Activated CD8-positive, alpha-beta memory T cell treated with anti-CD3 and anti-CD28 coated beads for 48 hours (primary cell): ENCODE data around the gene PARS2.
"Not testable (repeated sequence)": the region's sequence is repeated elsewhere in the genome, so short reads cannot be mapped to it uniquely, and the experiment has no call there.

Experiments
- DNase-seq, 3 experiments: peaks; one replicate each; pipeline ENCODE4 v3.0.0-alpha.2; 2020; ENCODE audit warnings: low read depth in 2 of 3, low spot score in 2 of 3

PARS2 gene

DNA sequence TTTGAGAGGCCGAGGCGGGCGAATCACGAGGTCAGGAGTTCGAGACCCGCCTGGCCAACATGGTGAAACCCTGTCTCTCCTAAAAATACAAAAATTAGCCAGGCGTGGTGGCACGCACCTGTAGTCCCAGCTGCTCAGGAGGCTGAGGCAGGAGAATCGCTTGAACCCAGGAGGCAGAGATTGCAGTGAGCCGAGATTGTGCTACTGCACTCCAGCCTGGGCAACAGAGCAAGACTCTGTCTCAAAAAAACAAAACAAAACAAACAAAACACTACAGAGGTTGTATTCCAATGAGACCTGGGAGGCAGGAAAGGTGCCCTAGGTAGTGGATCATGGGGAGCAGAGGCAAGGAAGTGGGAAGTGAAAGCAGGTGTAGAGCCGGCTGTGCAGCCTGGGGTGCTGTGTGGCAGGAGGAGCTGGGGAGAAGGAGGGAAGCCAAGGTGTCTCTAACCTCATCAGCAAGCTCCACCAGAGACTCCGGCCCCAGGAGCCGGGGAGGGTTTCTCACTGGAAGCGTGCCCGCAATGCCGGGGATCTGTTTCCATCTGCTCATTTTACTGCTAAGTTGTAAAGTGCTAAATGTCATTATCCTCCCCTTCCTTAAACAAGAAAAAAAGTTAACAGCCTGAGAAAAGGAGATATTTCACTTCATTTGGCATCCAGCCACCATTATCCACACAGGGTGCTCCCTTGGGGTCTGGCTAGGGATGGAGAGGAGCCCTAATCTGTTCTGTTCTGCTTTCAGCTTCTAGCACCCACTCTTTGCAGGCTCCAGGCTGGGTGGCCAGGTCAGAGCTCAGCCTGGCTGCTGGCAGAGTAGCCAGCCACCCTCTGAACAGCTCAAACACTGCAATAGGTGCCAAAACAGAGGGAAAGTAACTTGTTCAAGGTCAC is 11.8 kb upstream of the PARS2 start:
- not testable (repeated sequence) for DNase-seq

DNA sequence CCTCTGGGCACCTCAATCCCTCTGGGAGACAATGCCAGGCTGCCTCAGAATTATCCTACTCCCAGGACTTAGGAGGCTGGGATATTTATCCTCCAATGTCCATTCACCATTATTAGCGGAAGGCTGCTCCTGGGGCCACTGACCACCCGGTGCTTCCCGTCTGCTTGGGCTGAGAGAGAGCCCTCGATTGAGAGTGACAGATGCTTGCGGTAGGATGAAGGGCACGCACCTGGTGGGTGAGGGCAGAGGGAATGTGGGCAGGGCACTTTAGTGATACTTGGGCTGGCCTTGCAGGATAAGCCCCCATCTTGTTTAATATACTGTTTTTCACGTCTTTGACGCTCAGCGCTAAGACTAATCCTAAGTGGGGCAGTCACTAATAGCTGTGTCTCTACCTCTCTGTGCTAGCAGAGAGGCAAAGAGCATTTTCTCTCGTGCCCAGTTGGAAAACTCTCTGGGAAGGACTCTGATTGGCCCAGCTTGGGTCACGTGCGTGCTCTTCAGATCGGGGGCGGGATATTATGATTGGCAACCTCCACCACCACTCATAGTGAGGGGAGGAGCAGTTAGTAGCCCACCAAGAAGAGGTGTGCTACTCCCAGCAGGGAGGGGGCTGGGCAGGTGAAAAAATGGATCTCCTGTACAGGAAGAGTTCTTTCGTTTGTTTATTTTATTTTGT is 10.6 kb upstream of the PARS2 start:
- no peak for DNase-seq

DNA sequence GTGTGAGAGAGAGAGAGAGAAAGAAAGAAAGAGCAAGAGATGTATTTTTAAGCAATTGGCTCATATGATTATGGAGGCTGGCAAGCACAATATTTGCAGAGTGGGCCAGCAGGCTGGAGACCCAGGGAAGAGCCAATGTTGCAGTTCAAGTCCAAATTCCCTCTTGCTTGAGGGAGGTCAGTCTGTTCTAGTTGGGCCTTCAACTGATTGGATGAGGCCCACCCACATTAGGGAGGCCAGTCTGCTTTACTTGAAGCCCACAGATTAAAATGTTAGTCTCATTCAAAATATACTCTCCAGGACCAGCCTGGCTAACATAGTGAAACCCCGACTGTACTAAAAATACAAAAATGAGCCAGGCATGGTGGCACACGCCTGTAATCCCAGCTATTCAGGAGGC is 8.6 kb upstream of the PARS2 start:
- no peak for DNase-seq

DNA sequence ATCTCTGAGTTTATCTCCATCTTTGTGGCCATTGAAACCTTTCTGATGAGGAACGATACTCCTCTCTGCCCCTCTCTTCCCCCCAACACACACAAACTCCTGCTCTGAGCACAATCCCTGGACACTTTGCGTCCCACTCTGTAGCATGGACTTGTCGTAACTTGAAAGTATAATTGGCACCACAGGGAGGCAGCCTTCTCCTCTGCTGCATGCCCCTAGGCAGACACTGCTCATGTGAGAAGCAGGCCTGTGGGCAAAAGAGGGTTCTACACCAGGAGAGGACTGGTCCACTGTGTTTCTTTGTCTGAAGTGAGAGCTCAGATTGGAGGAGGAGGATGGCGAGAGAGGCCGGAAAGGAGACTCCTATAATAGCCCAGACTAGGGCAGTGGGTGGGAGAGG is 3.8 kb upstream of the PARS2 start:
- DNase-seq, result no peak

DNA sequence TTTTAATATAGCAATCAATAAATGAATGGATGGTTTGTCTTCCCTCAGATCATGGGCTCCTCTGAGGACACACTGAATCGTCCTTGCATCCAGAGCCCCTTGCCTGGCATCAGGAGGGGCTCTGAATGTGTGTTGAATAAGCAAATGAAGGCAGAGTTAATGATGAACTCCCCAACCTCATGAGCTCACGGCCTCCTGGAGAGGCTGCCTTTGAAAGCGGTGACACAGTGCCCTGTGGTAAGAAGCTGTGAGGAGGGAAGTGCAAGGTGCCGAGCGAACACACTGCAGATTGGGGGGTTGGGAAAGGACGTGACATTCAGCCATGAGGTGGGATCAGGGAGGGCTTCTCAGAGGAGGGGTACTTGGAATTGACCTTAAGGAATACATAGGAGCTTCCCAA is 3.2 kb upstream of the PARS2 start:
- no peak for DNase-seq

GRCh38 chr1:54766726-54767125 is 2.4 kb upstream of the PARS2 start:
- no peak for DNase-seq

DNA sequence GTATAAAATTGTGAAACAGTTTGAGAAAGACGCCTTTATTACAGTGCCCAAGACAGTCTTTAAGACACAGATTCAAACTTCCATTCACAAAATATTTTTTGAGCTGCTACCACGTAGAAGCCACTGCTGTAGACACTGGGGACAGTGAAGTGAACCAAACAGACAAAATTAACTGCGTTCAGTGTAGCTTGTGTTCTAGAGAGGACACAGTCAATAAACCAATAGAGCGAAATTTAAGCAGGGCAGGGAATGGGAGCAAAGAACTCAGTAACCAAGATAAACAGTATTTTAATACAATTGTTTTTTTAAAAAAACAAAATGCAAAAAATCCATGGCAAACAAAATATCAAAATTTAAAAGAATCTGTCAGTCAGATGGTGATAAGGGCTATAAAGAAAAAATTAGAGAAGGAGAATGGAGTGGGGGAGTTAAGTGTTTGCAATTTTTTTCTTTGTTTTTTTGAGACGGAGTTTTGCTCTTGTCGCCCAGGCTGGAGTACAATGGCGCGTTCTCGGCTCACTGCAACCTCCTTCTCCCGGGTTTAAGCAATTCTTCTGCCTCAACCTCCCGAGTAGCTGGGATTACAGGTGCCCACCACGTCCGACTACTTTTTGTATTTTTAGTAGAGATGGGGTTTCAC is 719 bp upstream of the PARS2 start:
- no peak for DNase-seq

DNA sequence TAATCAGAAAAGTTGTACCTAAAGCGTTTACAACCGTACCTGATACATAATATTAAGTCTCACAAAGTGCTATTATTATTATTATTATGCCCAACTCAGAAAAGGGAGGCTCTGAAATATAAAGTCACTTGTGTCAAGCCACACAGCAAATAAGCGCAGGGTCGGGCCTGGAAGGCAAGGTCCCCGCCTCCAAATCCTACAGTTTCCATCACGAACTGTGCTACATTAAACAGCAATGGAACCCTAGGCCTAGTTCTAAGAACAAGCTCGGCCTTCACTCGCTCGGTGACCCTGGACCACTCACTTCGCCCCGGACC is 549 bp downstream of the PARS2 start:
- DNase-seq, result no peak

DNA sequence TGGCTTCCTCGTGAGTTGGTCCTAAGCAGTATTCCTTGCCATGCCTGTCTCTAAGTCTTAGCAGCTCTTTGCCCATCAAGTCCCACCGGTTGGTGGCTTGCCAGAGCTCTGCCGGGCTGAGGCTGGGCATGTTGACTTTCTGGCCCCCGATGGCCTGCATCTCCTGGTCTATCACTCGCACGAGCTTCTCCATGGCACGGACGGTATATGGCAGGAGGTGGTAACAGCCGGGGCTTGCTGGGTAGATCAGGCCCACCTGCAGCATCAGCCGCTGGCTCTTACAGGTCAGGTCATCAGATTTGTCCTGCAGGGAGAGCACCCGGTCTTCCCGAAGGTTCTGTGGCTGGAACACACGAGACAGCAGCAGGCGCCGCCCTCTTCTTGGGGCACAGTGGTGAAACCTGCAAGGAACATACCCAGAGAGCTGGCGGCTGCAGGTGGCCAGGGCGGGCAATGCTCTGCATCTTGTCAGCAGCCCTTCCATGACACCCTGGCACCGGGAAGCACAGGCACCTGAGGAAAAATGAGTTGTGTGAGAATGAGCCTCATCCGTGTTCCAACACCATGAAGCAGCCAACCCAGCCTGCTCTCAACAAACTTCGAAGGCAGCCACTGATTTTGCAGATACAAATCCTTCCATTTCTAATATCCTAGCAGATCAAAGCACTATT is 5.5 kb downstream of the PARS2 start:
- DNase-seq, result no peak

- DNase-seq, result no peak
These were observed 6.5 kb downstream of the PARS2 start for GRCh38 chr1:54757833-54758232.

GRCh38 chr1:54754486-54755285 is 9.6 kb downstream of the PARS2 start:
- no peak for DNase-seq

- DNase-seq, result no peak
These were observed 10.3 kb downstream of the PARS2 start for GRCh38 chr1:54754045-54754444.

DNA sequence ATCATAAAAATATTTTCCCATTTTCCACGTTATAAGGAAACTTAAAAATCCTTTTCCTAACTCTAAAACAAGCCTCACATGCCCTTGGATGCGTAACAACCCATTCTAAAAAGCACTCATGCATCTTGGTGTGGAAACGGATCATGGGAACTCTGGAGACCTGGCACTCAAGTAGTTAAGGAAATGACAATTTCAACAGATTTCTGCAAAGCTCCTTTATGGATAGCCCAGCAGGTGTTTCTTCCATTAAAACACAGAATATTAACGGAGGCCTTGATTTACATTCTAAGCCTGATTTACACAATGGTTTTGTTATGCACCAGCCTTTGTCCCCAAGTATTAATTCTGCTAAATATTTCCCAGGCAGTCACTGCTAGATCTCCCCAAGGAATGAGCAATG is 12.9 kb downstream of the PARS2 start:
- no peak for DNase-seq

- DNase-seq, result no peak
These were observed 13.7 kb downstream of the PARS2 start for GRCh38 chr1:54750596-54750995.

DNA sequence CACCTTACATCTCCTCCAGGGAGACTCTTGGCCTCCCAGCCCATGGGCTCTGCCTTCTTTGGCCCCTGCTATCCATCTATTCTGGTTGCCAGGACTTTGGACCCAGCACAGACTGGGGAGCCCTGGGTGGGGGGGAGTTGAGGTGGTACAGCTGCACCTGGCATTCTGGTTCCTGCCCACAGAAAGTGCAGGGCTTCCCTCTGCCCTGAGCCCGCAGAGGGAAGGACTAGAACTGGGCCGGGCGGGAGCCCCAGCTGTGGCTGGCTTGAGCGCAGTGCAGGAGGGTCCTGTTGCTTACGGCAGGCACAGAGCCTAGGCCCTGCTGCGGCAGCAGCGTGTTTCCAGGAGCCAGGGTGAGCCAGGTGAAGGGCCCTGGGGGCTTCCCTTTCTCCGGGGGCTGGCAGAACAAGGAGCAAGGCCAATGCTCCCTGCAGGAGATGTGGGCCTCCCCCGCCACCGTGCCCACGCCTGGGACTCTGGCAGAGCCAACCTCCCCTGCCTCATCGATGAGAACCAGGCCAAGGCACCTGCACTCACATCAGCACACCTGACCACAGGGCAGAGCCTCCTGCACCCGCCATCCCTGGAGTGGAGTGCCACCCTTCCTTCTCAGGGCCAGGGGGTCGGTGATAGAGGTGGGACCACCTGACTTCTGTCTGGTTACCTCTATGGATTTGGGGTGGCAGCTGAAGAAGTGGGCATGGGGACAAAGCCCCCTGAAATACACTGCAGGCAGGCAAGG is 16.1 kb downstream of the PARS2 start:
- no peak for DNase-seq

- DNase-seq, result no peak
These were observed 18.5 kb downstream of the PARS2 start for GRCh38 chr1:54745864-54746263.

DNA sequence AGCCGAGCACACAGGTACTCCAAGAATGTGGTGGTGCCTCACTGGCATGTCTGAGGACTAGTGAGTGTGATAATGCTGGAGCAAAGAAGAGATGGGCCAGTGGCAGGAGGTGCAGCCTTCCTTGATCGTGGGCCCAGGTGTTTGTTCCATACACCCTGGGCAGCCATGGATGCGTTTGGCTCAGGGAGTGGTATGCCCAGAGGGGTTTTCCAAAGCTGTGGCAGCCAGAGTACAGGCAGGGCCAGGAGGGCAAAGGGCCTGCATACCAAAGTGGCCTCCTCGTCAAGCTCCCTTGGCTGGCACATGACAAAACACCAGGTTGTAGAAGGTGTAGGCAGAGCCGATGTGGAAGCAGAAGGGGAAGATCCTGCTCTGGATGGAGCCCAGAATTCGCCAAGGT is 19.0 kb downstream of the PARS2 start:
- DNase-seq, result no peak

DNA sequence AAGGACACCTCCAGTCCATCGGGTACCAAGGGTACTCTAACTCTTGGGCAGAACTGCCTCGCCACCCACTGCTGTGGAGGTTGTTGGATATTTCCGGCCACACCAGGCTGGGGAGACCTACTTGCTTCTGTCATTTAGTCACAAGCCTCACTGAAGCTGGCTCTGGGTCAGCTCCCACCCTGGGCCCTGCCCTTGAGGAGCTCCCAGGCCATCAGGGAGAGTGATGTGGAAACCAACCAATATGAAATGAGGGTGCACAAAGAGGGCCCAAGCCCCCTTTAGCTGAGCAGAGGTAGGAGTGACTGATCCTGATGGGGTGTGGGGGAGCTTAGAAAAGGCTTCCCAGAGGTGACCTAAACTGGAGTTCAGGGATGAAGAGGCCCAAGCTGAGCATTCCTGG is 19.6 kb downstream of the PARS2 start:
- no peak for DNase-seq

- DNase-seq, result no peak
These were observed 20.7 kb downstream of the PARS2 start for GRCh38 chr1:54743416-54744226.
